K562 (cell line): ENCODE results near the gene MAPRE2. TPM values are rescaled to one million over a fixed set of nuclear protein-coding genes. Genes with fewer than 3 reads are reported as not detected.

ENCODE experiments used
- ATAC-seq: fragments of 200-7000 bp; cut with Tn5 transposase; 3 replicates; pipeline ENCODE4 v1.9.1; 2020; ENCODE audit warnings: moderate library complexity
- BruUV-seq: library from RNA; stranded (reverse); fragments of 400-500 nt; replicated peaks from 2 replicates; lab custom pipeline; 2021; lab: Mats Ljungman, UMichigan
- CTCF ChIA-PET: fragments of 300-600 bp; formaldehyde crosslinking; extraction: SDS; loops from one replicate; lab custom pipeline; 2021; ENCODE audit warnings: low intra/inter-chr PET ratio; lab: Yijun Ruan, JAX
- POLR2A ChIA-PET: fragments of 300-600, 350-650 bp; sonication (Branson Sonifier 250); formaldehyde crosslinking; extraction: SDS; loops from one replicate; lab custom pipeline; 2021; ENCODE audit warnings: antibody characterized with exemption, inconsistent platforms; lab: Yijun Ruan, JAX
- DNase-seq, 4 experiments: peaks; one replicate each; pipeline versions ENCODE4 v3.0.0 to v3.0.0-alpha.2; 2011 to 2018; ENCODE audit warnings: low spot score in 3 of 4, mixed read lengths in 3 of 4; ENCODE audit errors: extremely low read depth in 1 of 4
- FAIRE-seq: peaks from 2 replicates; lab custom pipeline; 2011; peaks lifted over from hg19 to GRCh38; lab: Jason Lieb, UNC
- H2AFZ ChIP-seq: 2 replicates; pipeline ENCODE4 v1.6.0; 2011; ENCODE audit warnings: low read depth, low read length, control low read depth, inconsistent platforms
- H3K27ac ChIP-seq: fragments of 200-600 bp; 3 replicates; pipeline ENCODE4 v1.8.0; 2011; ENCODE audit warnings: low read depth, mild to moderate bottlenecking, control low read depth, inconsistent platforms, low read length, moderate library complexity, mixed read lengths; ENCODE audit errors: extremely low read depth
- H3K27me3 ChIP-seq, 2 experiments: fragments of 300-600 bp in 1 of 2; 2 replicates in 1 of 2; 3 replicates in 1 of 2; pipeline versions ENCODE4 v1.6.0 to v1.8.0; 2011; ENCODE audit warnings: inconsistent platforms in 2 of 2, low read length in 2 of 2, mild to moderate bottlenecking in 1 of 2, mixed read lengths in 1 of 2, moderate library complexity in 1 of 2; ENCODE audit not compliant: control insufficient read depth in 2 of 2, insufficient read depth in 2 of 2
- H3K36me3 ChIP-seq: fragments of 300-600 bp; 3 replicates; pipeline ENCODE4 v1.8.0; 2011; ENCODE audit warnings: mild to moderate bottlenecking, low read length, inconsistent platforms; ENCODE audit not compliant: control insufficient read depth, insufficient read depth
- H3K4me1 ChIP-seq, 2 experiments: fragments of 200-600 bp in 1 of 2; replicated peaks in 1 of 2; 2 replicates in 1 of 2; 3 replicates in 1 of 2; pipeline versions ENCODE4 v1.5.1 to v1.8.0; 2011; ENCODE audit warnings: inconsistent platforms in 2 of 2, low read length in 2 of 2, mild to moderate bottlenecking in 1 of 2, mixed read lengths in 1 of 2, moderate library complexity in 1 of 2; ENCODE audit not compliant: control insufficient read depth in 2 of 2, insufficient read depth in 2 of 2
- H3K4me2 ChIP-seq: 2 replicates; pipeline ENCODE4 v1.6.1; 2011; ENCODE audit warnings: low read length, control low read depth, inconsistent platforms, mixed read lengths; ENCODE audit not compliant: insufficient read depth
- H3K4me3 ChIP-seq: fragments of 200-600 bp; sonication (generic), shearing (Covaris generic); 2 replicates; pipeline ENCODE4 v1.5.1; 2016; ENCODE audit warnings: control low read depth, inconsistent platforms
- H3K79me2 ChIP-seq: fragments of 200-600 bp; 3 replicates; pipeline ENCODE4 v1.8.0; 2011; ENCODE audit warnings: low read length, inconsistent platforms; ENCODE audit not compliant: control insufficient read depth, insufficient read depth
- H3K9ac ChIP-seq, 2 experiments: 2 replicates each; pipeline versions ENCODE4 v1.6.0 to v1.6.1; 2011; ENCODE audit warnings: low read depth in 2 of 2, low read length in 2 of 2, control low read depth in 1 of 2, inconsistent platforms in 1 of 2, mild to moderate bottlenecking in 1 of 2, mixed read lengths in 1 of 2; ENCODE audit not compliant: insufficient read depth in 1 of 2
- H3K9me1 ChIP-seq: one replicate; pipeline ENCODE4 v1.6.0; 2011; ENCODE audit warnings: inconsistent platforms, mild to moderate bottlenecking, low read length, moderate library complexity; ENCODE audit not compliant: control insufficient read depth, insufficient read depth
- H3K9me3 ChIP-seq: replicated peaks from 2 replicates; pipeline ENCODE4 v1.5.1; 2011; ENCODE audit warnings: low read depth, low read length, inconsistent platforms; ENCODE audit not compliant: control insufficient read depth, insufficient read depth
- H4K20me1 ChIP-seq: replicated peaks from 2 replicates; pipeline ENCODE4 v1.6.1; 2011; ENCODE audit warnings: low read length, inconsistent platforms, mixed read lengths; ENCODE audit not compliant: control insufficient read depth, insufficient read depth
- BRD4 ChIP-seq: fragments of 200-600 bp; sonication (generic); IDR thresholded peaks from 2 replicates; pipeline ENCODE4 v1.6.1; 2017; ENCODE audit warnings: inconsistent platforms
- CHD2 ChIP-seq: IDR thresholded peaks from 2 replicates; pipeline ENCODE4 v1.6.1; 2011; ENCODE audit warnings: low read depth, low read length
- CREM ChIP-seq: IDR thresholded peaks from 2 replicates; pipeline ENCODE4 v1.6.1; 2014; ENCODE audit warnings: antibody characterized with exemption, low read depth
- CTBP1 ChIP-seq: fragments of 450-650 bp; IDR thresholded peaks from 2 replicates; pipeline ENCODE4 v1.6.1; 2016; ENCODE audit warnings: borderline replicate concordance
- ETV5 ChIP-seq: sonication (generic); formaldehyde crosslinking; IDR thresholded peaks from 2 replicates; pipeline ENCODE4 v1.4.0; 2020; ENCODE audit warnings: low read depth, mild to moderate bottlenecking, missing genetic modification reagents
- FOXK2 ChIP-seq, 2 experiments: fragments of 450-650 bp; IDR thresholded peaks in 1 of 2; conservative IDR thresholded peaks in 1 of 2; 2 replicates each; pipeline ENCODE4 v1.6.1; 2016; ENCODE audit warnings: low read depth in 2 of 2, mild to moderate bottlenecking in 1 of 2
- GABPB2 ChIP-seq: fragments of 250-450 bp; sonication (Bioruptor Pico); conservative IDR thresholded peaks from 2 replicates; pipeline ENCODE4 v1.5.1; 2021; ENCODE audit warnings: mild to moderate bottlenecking
- ILK ChIP-seq: fragments of 450-650 bp; IDR thresholded peaks from 2 replicates; pipeline ENCODE4 v1.6.1; 2016; ENCODE audit warnings: missing genetic modification characterization, low read depth, mild to moderate bottlenecking, missing compliant biosample characterization, moderate library complexity, borderline replicate concordance
- KAT8 ChIP-seq: fragments of 450-650 bp; IDR thresholded peaks from 2 replicates; pipeline ENCODE4 v1.6.1; 2016; ENCODE audit warnings: low read depth, mild to moderate bottlenecking
- LEF1 ChIP-seq: fragments of 450-650 bp; IDR thresholded peaks from 2 replicates; pipeline ENCODE4 v1.6.1; 2016; ENCODE audit warnings: mild to moderate bottlenecking
- NCOA6 ChIP-seq: fragments of 450-650 bp; IDR thresholded peaks from 2 replicates; pipeline ENCODE4 v1.6.1; 2017; ENCODE audit warnings: mild to moderate bottlenecking
- NFATC3 ChIP-seq: fragments of 450-650 bp; IDR thresholded peaks from 2 replicates; pipeline ENCODE4 v1.6.1; 2017; ENCODE audit warnings: mild to moderate bottlenecking
- SRSF3 ChIP-seq: fragments of 200-400 bp; formaldehyde crosslinking; IDR thresholded peaks from 2 replicates; pipeline ENCODE4 v1.6.1; 2016; ENCODE audit warnings: mild to moderate bottlenecking, low read length, moderate library complexity; ENCODE audit not compliant: insufficient read depth
- TCF3 ChIP-seq: sonication (generic); formaldehyde crosslinking; IDR thresholded peaks from 2 replicates; pipeline ENCODE4 v1.4.0; 2020; ENCODE audit warnings: mild to moderate bottlenecking, missing genetic modification reagents
- ZNF174 ChIP-seq: fragments of 250-450 bp; sonication (Bioruptor Pico); IDR thresholded peaks from 2 replicates; pipeline ENCODE4 v1.4.0; 2020; ENCODE audit warnings: mild to moderate bottlenecking
- WGBS: fragments of 100-300 bp; shearing (Covaris generic); methylation state at CpG from one replicate; pipeline ENCODE4 v1.1.6; 2016; ENCODE audit warnings: low coverage, mixed read lengths; ENCODE audit not compliant: insufficient coverage; ENCODE audit errors: missing lambda C conversion rate; 5-methylcytosine and 5-hydroxymethylcytosine counted together
- in situ Hi-C: fragments of 300-500 bp; cut with MboI; formaldehyde crosslinking; loops from 4 replicates; pipeline ENCODE4 v1.15.0; 2018; ENCODE audit warnings: inconsistent platforms, mixed read lengths
- intact Hi-C: fragments of 100-400 bp; cut with micrococcal nuclease; formaldehyde crosslinking; loops from 2 replicates; pipeline ENCODE4 v1.14.2; 2022
- polyA plus RNA-seq, 8 experiments: library from polyadenylated mRNA; depleted of rRNA in 4 of 8; stranded (reverse) in 5 of 8; unstranded in 3 of 8; fragments of >200 nt; fragmentation: Nextera tagmentation in 2 of 8; fragmentation: Illumina TruSeq in 1 of 8; extraction: Ambion mirVana in 2 of 8; extraction: Trizol in 1 of 8; gene quantifications; 2 replicates each; pipeline versions ENCODE4 v1.2.1 to v1.2.3, GENCODE V29; 2011 to 2014; ENCODE audit warnings: inconsistent platforms in 1 of 8, missing spikeins in 1 of 8
- total RNA-seq, 7 experiments: library from RNA; depleted of rRNA in 6 of 7; stranded (reverse); fragments of >200 nt in 6 of 7; fragmentation: Illumina TruSeq in 2 of 7; extraction: Trizol in 2 of 7; gene quantifications; 2 replicates each; pipeline versions ENCODE4 v1.2.1 to v1.2.3, GENCODE V29; 2011 to 2021; ENCODE audit warnings: low replicate concordance in 1 of 7
- TF ChIP-seq, protein P1 (sequence below): fragments of 450-650 bp; formaldehyde crosslinking; IDR thresholded peaks from 2 replicates; pipeline ENCODE4 v1.4.0; 2020; ENCODE audit warnings: mild to moderate bottlenecking
- TF ChIP-seq, protein P2 (sequence below): fragments of 150-350 bp; conservative IDR thresholded peaks from 2 replicates; pipeline ENCODE4 v1.6.1; 2014; ENCODE audit warnings: low read length

The MAPRE2 gene
- total and polyA plus RNA-seq, 9 of the 15 experiments (the other 6 are each of a cell fraction or from before 2014, with no cell fraction given), result 32.3 to 70.7 (median 40.7) TPM

DNA sequence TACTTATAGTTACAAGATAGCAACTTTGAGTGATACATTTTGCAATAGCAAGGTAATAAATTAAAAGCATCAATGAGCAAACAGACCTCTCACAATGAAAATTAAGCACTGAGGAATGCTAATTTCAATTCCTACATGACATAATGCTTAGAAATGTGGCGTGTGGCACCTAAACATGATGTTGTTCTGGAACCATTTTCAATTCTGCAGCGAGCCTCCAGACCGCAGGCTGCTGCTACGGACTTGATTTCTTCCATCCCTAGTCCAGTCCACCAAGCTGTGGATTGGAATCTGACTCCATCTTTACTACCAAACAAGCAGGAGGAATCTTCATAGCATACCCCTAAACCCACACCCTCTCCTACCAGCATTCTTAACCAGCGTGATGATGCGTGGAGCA lies 140.9 kb downstream of the MAPRE2 start:
- H3K4me3 ChIP-seq, result no peak overlapping the region
- DNase-seq (no peak), FAIRE-seq (peak; percentile 54), ATAC-seq (no peak; the same call in 1 of the 3 replicates)
- H3K9me3 ChIP-seq, result no peaks in the 10 kb centered on the region
- no TSS peak for BruUV-seq
- H3K9me1 ChIP-seq, result no peaks in the 10 kb centered on the region
- no peak overlapping the region for H3K9ac ChIP-seq
- H3K27ac ChIP-seq, result no peak overlapping the region
- in situ Hi-C loops (no loop called here), intact Hi-C loops (no loop called here)
- TF ChIP-seq GABPB2 (CRISPR knock-in tag) (no peak), CHD2 (no peak), NFATC3 (no peak), LEF1 (no peak), ILK (tag) (no peak), CREM (no peak), KAT8 (no peak), CTBP1 (no peak), FOXK2 (conservative IDR thresholded peaks at IDR 0.05 in 1 of 2, IDR thresholded peaks at IDR 0.05 in 1 of 2; ENCODE audit: low read depth in 2 of 2) (no peak), NCOA6 (no peak), ZNF174 (CRISPR knock-in tag) (no peak), SRSF3 (no peak), TCF3 (CRISPR knock-in tag) (no peak), BRD4 (no peak), ETV5 (no peak)
- TF ChIP-seq, protein P1, sequence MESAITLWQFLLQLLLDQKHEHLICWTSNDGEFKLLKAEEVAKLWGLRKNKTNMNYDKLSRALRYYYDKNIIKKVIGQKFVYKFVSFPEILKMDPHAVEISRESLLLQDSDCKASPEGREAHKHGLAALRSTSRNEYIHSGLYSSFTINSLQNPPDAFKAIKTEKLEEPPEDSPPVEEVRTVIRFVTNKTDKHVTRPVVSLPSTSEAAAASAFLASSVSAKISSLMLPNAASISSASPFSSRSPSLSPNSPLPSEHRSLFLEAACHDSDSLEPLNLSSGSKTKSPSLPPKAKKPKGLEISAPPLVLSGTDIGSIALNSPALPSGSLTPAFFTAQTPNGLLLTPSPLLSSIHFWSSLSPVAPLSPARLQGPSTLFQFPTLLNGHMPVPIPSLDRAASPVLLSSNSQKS (CRISPR knock-in tag), result no peak
- TF ChIP-seq, protein P2, sequence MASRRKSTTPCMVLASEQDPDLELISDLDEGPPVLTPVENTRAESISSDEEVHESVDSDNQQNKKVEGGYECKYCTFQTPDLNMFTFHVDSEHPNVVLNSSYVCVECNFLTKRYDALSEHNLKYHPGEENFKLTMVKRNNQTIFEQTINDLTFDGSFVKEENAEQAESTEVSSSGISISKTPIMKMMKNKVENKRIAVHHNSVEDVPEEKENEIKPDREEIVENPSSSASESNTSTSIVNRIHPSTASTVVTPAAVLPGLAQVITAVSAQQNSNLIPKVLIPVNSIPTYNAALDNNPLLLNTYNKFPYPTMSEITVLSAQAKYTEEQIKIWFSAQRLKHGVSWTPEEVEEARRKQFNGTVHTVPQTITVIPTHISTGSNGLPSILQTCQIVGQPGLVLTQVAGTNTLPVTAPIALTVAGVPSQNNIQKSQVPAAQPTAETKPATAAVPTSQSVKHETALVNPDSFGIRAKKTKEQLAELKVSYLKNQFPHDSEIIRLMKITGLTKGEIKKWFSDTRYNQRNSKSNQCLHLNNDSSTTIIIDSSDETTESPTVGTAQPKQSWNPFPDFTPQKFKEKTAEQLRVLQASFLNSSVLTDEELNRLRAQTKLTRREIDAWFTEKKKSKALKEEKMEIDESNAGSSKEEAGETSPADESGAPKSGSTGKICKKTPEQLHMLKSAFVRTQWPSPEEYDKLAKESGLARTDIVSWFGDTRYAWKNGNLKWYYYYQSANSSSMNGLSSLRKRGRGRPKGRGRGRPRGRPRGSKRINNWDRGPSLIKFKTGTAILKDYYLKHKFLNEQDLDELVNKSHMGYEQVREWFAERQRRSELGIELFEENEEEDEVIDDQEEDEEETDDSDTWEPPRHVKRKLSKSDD, result no peak
- no peaks in the 10 kb centered on the region for H3K79me2 ChIP-seq
- H3K27me3 ChIP-seq, result no peaks in the 10 kb centered on the region; a peak in 1 of 5 replicates
- H3K36me3 ChIP-seq, result no peaks in the 10 kb centered on the region
- H2AFZ ChIP-seq, result peak overlapping the region; percentile 37; the same call in 1 of the 2 replicates
- POLR2A ChIA-PET, result interaction anchor here (0.6 to 1.3 kb wide), 3 partner anchors 11 to 13 kb away, joined by 3 to 5 read pairs (median 3); no protein-coding TSS in a partner anchor
- CTCF ChIA-PET, result no interaction called here
- H3K4me1 ChIP-seq, result peaks cover 0 to 2% of the 10 kb centered on the region in 2 experiments; a peak in 1 of 5 replicates
- no peaks in the 10 kb centered on the region for H4K20me1 ChIP-seq
- 35% methylated on average over 6 of the region's 6 CpGs for WGBS
- peak overlapping the region; percentile 5; the same call in 1 of the 2 replicates for H3K4me2 ChIP-seq
